BLaER1 treated with 17β-estradiol and CSF1 and Interleukin-3, amounts not matched to agents 10 nM and 100 nM (cell line): ENCODE results near the gene PRSS23.

Source experiments
- H3K27ac ChIP-seq, 11 experiments: shearing (Covaris generic); formaldehyde crosslinking; 2 replicates each; pipeline ENCODE4 v1.8.1; 2022
- H3K27me3 ChIP-seq, 11 experiments: shearing (Covaris generic); formaldehyde crosslinking; 2 replicates each; pipeline ENCODE4 v1.8.1; 2022
- H3K36me3 ChIP-seq, 11 experiments: shearing (Covaris generic); formaldehyde crosslinking; 2 replicates each; pipeline ENCODE4 v1.8.1; 2022
- H3K4me1 ChIP-seq, 10 experiments: shearing (Covaris generic); formaldehyde crosslinking; 2 replicates each; pipeline ENCODE4 v1.8.1; 2022
- H3K4me2 ChIP-seq, 11 experiments: shearing (Covaris generic); formaldehyde crosslinking; 2 replicates each; pipeline ENCODE4 v1.8.1; 2022
- H3K4me3 ChIP-seq, 10 experiments: shearing (Covaris generic); formaldehyde crosslinking; 2 replicates each; pipeline ENCODE4 v1.8.1; 2022
- H3K9ac ChIP-seq, 11 experiments: shearing (Covaris generic); formaldehyde crosslinking; 2 replicates each; pipeline ENCODE4 v1.8.1; 2022
- H3K9me3 ChIP-seq, 11 experiments: shearing (Covaris generic); formaldehyde crosslinking; replicated peaks in 1 of 11; 2 replicates each; pipeline ENCODE4 v1.8.1; 2022
- H4K20me1 ChIP-seq, 11 experiments: shearing (Covaris generic); formaldehyde crosslinking; 2 replicates each; pipeline ENCODE4 v1.8.1; 2022
- Cebpa-rat ChIP-seq, 11 experiments: shearing (Covaris generic); IDR thresholded peaks; 2 replicates each; pipeline ENCODE4 v1.8.1; 2022

Gene PRSS23

GRCh38 chr11:86806903-86807302, 6.6 kb downstream of the PRSS23 start:
- no peak overlapping the region for H3K4me3 ChIP-seq
- peaks cover 0 to 28% (median 3%) of the 10 kb centered on the region in 10 experiments; a peak in 9 of 20 replicates for H3K4me1 ChIP-seq
- no peaks in the 10 kb centered on the region for H4K20me1 ChIP-seq
- H3K27me3 ChIP-seq = peaks cover 3 to 6% (median 5%) of the 10 kb centered on the region in 11 experiments; a peak in 21 of 22 replicates
- peak overlapping the region in 2 of 11 experiments; percentile 64 to 76; a peak in 2 of 22 replicates for H3K4me2 ChIP-seq
- no peak for TF ChIP-seq Cebpa-rat (IDR thresholded peaks at IDR 0.05)
- H3K36me3 ChIP-seq = no peaks in the 10 kb centered on the region
- no peaks in the 10 kb centered on the region for H3K9me3 ChIP-seq
- no peak overlapping the region for H3K27ac ChIP-seq
- no peak overlapping the region for H3K9ac ChIP-seq

GRCh38 chr11:86807360-86807759, 7.0 kb downstream of the PRSS23 start:
- no peak for TF ChIP-seq Cebpa-rat (IDR thresholded peaks at IDR 0.05)
- Histone ChIP-seq H3K4me2 (0 out of 22 replicates have a peak overlapping the region, but pooled peaks of 1 of the 11 experiments have one; percentile 64), H3K9ac (no peak overlapping the region), H3K9me3 (no peaks in the 10 kb centered on the region), H3K27ac (no peak overlapping the region), H4K20me1 (no peaks in the 10 kb centered on the region), H3K4me1 (peaks cover 0 to 28% (median 3%) of the 10 kb centered on the region in 10 experiments; a peak in 9 of 20 replicates), H3K27me3 (peaks cover 0 to 1% (median under 1%) of the 10 kb centered on the region in 11 experiments; a peak in 6 of 22 replicates), H3K4me3 (no peak overlapping the region), H3K36me3 (no peaks in the 10 kb centered on the region)

GRCh38 chr11:86809561-86809960, 9.2 kb downstream of the PRSS23 start:
- Histone ChIP-seq H3K9me3 (no peaks in the 10 kb centered on the region), H3K9ac (no peak overlapping the region), H3K4me1 (peaks cover 0 to 28% (median 3%) of the 10 kb centered on the region in 10 experiments; a peak in 9 of 20 replicates), H3K27ac (no peak overlapping the region), H3K36me3 (no peaks in the 10 kb centered on the region), H3K4me3 (no peak overlapping the region), H3K27me3 (no peaks in the 10 kb centered on the region), H4K20me1 (no peaks in the 10 kb centered on the region), H3K4me2 (no peak overlapping the region)
- no peak for TF ChIP-seq Cebpa-rat (IDR thresholded peaks at IDR 0.05)

GRCh38 chr11:86810288-86810687, 9.9 kb downstream of the PRSS23 start:
- H4K20me1 ChIP-seq = no peaks in the 10 kb centered on the region
- no peak overlapping the region for H3K9ac ChIP-seq
- H3K9me3 ChIP-seq = no peaks in the 10 kb centered on the region
- no peaks in the 10 kb centered on the region for H3K27me3 ChIP-seq
- H3K4me1 ChIP-seq = peaks cover 0 to 21% (median 3%) of the 10 kb centered on the region in 10 experiments; a peak in 9 of 20 replicates
- no peak overlapping the region for H3K4me2 ChIP-seq
- H3K36me3 ChIP-seq = no peaks in the 10 kb centered on the region
- TF ChIP-seq Cebpa-rat (IDR thresholded peaks at IDR 0.05) = no peak
- H3K27ac ChIP-seq = no peak overlapping the region
- no peak overlapping the region for H3K4me3 ChIP-seq

GRCh38 chr11:86811637-86812321, 11.4 kb downstream of the PRSS23 start:
- H3K9me3 ChIP-seq = no peaks in the 10 kb centered on the region
- H3K27me3 ChIP-seq = no peaks in the 10 kb centered on the region
- TF ChIP-seq Cebpa-rat (IDR thresholded peaks at IDR 0.05) = no peak
- no peaks in the 10 kb centered on the region for H4K20me1 ChIP-seq
- no peak overlapping the region for H3K4me2 ChIP-seq
- H3K4me3 ChIP-seq = no peak overlapping the region
- H3K9ac ChIP-seq = no peak overlapping the region
- H3K27ac ChIP-seq = no peak overlapping the region
- peaks cover 0 to 6% (median 0%) of the 10 kb centered on the region in 10 experiments; a peak in 3 of 20 replicates for H3K4me1 ChIP-seq
- H3K36me3 ChIP-seq = no peaks in the 10 kb centered on the region

GRCh38 chr11:86812322-86812670, 12.0 kb downstream of the PRSS23 start:
- H4K20me1 ChIP-seq = no peaks in the 10 kb centered on the region
- no peaks in the 10 kb centered on the region for H3K27me3 ChIP-seq
- H3K27ac ChIP-seq = no peak overlapping the region
- H3K9ac ChIP-seq = no peak overlapping the region
- no peaks in the 10 kb centered on the region for H3K36me3 ChIP-seq
- H3K4me2 ChIP-seq = no peak overlapping the region
- H3K9me3 ChIP-seq = no peaks in the 10 kb centered on the region
- no peak for TF ChIP-seq Cebpa-rat (IDR thresholded peaks at IDR 0.05)
- 0 out of 20 replicates have a peak, but pooled peaks cover 0 to under 1% (median 0%) of the 10 kb centered on the region in 10 experiments for H3K4me1 ChIP-seq
- H3K4me3 ChIP-seq = no peak overlapping the region

- Histone ChIP-seq H3K4me3 (no peak overlapping the region), H3K9ac (no peak overlapping the region), H3K4me1 (no peaks in the 10 kb centered on the region), H3K27ac (no peak overlapping the region), H4K20me1 (no peaks in the 10 kb centered on the region), H3K27me3 (no peaks in the 10 kb centered on the region), H3K4me2 (no peak overlapping the region), H3K9me3 (no peaks in the 10 kb centered on the region), H3K36me3 (no peaks in the 10 kb centered on the region)
- no peak for TF ChIP-seq Cebpa-rat (IDR thresholded peaks at IDR 0.05)
Observed at GRCh38 chr11:86812981-86813380, 12.6 kb downstream of the PRSS23 start.

- no peaks in the 10 kb centered on the region for H4K20me1 ChIP-seq
- no peaks in the 10 kb centered on the region for H3K27me3 ChIP-seq
- no peak overlapping the region for H3K9ac ChIP-seq
- H3K4me2 ChIP-seq = no peak overlapping the region
- no peak overlapping the region for H3K4me3 ChIP-seq
- no peak overlapping the region for H3K27ac ChIP-seq
- H3K4me1 ChIP-seq = no peaks in the 10 kb centered on the region
- H3K36me3 ChIP-seq = no peaks in the 10 kb centered on the region
- H3K9me3 ChIP-seq = no peaks in the 10 kb centered on the region
- no peak for TF ChIP-seq Cebpa-rat (IDR thresholded peaks at IDR 0.05)
Observed at GRCh38 chr11:86814775-86815174, 14.4 kb downstream of the PRSS23 start.

- no peaks in the 10 kb centered on the region for H3K36me3 ChIP-seq
- H3K4me2 ChIP-seq = no peak overlapping the region
- no peaks in the 10 kb centered on the region for H4K20me1 ChIP-seq
- TF ChIP-seq Cebpa-rat (IDR thresholded peaks at IDR 0.05) = no peak
- H3K4me1 ChIP-seq = no peaks in the 10 kb centered on the region
- H3K27me3 ChIP-seq = no peaks in the 10 kb centered on the region
- no peak overlapping the region for H3K4me3 ChIP-seq
- H3K27ac ChIP-seq = no peak overlapping the region
- no peak overlapping the region for H3K9ac ChIP-seq
- H3K9me3 ChIP-seq = no peaks in the 10 kb centered on the region
Observed at GRCh38 chr11:86815726-86816125, 15.4 kb downstream of the PRSS23 start.

GRCh38 chr11:86816251-86816726, 15.9 kb downstream of the PRSS23 start:
- no peak overlapping the region for H3K4me2 ChIP-seq
- H3K27ac ChIP-seq = no peak overlapping the region
- H3K4me1 ChIP-seq = no peaks in the 10 kb centered on the region
- no peaks in the 10 kb centered on the region for H3K27me3 ChIP-seq
- no peak for TF ChIP-seq Cebpa-rat (IDR thresholded peaks at IDR 0.05)
- no peaks in the 10 kb centered on the region for H4K20me1 ChIP-seq
- no peak overlapping the region for H3K9ac ChIP-seq
- no peaks in the 10 kb centered on the region for H3K9me3 ChIP-seq
- no peak overlapping the region for H3K4me3 ChIP-seq
- H3K36me3 ChIP-seq = no peaks in the 10 kb centered on the region
